Non-pigmented ciliary epithelial cell (primary cell): ENCODE results near the gene IL4R.
"Not testable (repeated sequence)": the region's sequence is repeated elsewhere in the genome, so short reads cannot be mapped to it uniquely, and the experiment has no call there.

Source experiments
- DNase-seq: peaks from one replicate; pipeline ENCODE4 v3.0.0-alpha.2; 2010; ENCODE audit warnings: low read depth

IL4R gene

DNA sequence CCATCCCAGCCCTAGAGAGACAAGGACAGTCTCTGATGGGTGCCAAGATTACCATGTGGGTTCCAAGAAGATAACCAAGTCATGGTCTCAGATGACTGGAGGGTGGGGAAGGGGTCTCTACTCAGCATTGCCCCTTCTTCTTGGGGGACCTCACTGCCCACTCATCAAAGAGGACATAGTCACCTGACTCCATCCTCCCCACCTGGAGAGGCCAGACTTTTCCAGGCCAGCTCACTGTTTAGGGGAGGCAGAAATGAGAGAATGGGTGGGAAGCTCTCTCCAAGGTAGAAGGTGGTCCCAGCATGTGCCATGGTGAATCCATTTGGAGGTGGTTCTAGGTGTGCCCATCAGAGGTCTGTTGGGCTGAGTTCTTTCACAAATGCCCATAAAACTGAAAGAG is 67.5 kb downstream of the IL4R start:
- DNase-seq = no peak

- no peak for DNase-seq
These were observed 68.4 kb downstream of the IL4R start for GRCh38 chr16:27381974-27382855.

DNA sequence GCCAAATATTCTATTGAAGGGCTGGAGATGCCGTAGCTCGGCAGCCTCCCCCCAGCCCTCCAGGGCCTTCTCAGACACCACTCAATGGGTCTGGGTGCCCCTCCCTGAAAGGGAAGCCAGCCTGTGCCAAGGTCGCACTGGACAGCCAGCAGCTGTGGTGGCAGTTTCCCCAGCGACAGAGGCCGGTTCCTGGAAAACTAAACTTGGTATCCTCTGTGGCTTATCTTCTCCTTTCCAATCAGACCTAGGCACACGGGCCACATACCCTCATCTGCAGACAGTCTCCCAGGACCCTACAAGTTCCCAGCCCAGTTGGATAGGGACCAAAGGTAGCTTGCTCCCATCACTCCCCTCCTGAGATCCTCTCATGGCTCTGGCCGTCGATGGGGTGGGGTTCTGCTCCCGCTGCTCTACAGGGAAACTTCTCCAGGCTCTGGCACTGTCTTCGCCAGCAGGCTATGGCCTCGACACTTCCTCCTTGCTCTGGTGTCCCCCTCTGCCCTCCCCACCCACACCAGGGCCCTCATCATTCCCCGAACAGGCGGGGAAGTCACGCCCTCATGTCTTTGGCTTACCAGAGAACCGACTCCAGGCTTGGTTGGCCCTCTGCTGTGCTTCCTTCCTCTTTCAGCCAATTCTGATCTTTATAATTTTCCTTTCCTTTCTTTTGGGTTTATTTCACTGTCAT is 69.9 kb downstream of the IL4R start:
- DNase-seq = no peak

DNA sequence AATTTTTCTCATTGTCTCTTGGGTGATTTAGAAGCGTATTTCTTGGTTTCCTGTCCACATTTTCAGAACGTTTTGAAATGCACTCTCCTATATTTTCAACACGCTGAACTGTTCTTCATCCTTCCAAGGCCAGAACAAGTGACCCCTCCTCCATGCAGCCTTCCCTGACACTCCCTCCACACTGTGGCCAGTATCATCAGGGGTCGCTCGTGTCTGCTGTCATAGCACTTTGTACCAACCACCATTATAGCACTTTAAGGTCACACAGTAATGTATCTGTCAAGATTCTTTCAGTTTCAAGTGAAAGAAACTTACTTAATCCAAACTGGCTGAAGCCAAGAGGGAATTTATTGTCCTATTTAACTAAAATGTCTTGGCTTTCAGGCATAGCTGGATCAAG is 70.7 kb downstream of the IL4R start:
- DNase-seq = no peak

- no peak for DNase-seq
These were observed 71.6 kb downstream of the IL4R start for GRCh38 chr16:27385398-27385797.

GRCh38 chr16:27386674-27387073 is 72.9 kb downstream of the IL4R start:
- DNase-seq = no peak

- no peak for DNase-seq
These were observed 74.0 kb downstream of the IL4R start for GRCh38 chr16:27387724-27388123.

- DNase-seq = no peak
These were observed 75.6 kb downstream of the IL4R start for GRCh38 chr16:27389272-27389961.

- no peak for DNase-seq
These were observed 76.4 kb downstream of the IL4R start for GRCh38 chr16:27390151-27390550.

DNA sequence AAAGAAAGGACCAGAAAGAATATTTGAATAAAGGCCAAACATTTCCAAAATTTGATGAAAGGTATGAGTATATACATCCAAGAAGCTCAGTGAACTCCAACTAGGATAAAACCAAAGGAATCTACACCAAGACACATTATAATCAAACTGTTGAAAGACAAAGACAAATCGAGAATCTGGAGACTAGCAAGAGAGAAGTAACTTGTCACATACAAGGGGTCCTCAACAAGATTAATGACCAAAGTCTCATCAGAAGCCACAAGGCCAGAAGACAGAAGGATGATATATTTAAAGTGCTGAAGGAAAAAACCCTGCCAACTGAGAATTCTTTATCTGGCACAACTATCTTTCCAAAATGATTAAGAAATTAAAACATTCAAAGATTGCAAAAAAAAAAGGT is 78.9 kb downstream of the IL4R start:
- no peak for DNase-seq

GRCh38 chr16:27394516-27394915 is 80.7 kb downstream of the IL4R start:
- DNase-seq = no peak

GRCh38 chr16:27398341-27398893 is 84.6 kb downstream of the IL4R start:
- not testable (repeated sequence) for DNase-seq

DNA sequence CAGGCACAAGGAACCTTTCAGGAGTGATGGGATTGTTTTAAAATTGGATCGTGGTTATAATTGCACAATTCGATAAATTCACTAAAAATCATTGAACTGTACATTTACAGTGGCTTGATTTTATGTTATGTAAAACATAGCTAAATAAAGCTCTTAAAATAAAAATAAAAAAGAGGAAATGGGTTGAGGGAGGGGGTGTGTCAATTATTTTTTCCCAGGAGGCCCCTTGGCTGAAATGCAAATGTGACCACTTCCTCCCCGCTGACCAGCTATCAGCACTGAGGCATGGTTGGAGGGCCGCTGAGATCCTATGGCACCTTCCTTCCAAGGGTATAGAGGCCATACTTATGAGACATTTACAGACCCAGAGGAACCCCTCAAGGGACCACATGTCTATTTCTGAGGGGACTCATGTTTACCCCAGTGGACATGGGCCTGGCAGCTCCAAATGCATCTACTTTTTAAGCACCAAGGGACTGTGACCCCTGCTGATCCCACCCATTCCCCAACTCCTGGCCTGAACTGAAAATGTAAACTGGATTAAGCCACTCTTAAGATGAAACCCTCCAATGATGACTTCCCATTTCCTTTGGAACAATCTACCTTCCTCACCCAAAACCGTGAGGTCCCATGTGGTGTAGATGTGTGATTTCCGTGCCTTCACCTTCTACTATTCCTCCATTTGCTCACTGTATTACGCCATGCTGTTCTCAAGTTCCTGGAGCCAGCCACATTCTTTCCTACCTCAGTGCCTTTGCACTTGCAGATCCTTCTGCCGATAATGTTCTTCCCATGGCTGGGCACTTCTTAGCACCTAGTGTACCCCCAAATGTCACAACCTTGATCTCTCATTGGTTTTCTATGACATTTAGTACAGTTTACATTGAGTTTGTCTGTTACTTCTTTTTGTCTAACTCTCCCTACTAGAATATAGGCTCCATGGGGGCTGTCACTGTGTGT is 85.4 kb downstream of the IL4R start:
- DNase-seq = no peak

GRCh38 chr16:27399969-27400368 is 86.2 kb downstream of the IL4R start:
- DNase-seq = no peak

- no peak for DNase-seq
These were observed 87.2 kb downstream of the IL4R start for GRCh38 chr16:27400751-27401620.

GRCh38 chr16:27401768-27402568 is 88.2 kb downstream of the IL4R start, which contains the start of gene IL21R:
TSS of gene IL21R (plus strand) at chr16:27402174. CDS start at chr16:27430072, 27,898 bp downstream.
- DNase-seq = no peak

GRCh38 chr16:27402569-27402963 is 88.8 kb downstream of the IL4R start:
- no peak for DNase-seq

GRCh38 chr16:27402964-27403600 is 89.3 kb downstream of the IL4R start:
- no peak for DNase-seq

- DNase-seq = no peak
These were observed 89.8 kb downstream of the IL4R start for GRCh38 chr16:27403601-27403992.
